ENCODE results near the gene BCL2L12. TPM values are rescaled to one million over a fixed set of nuclear protein-coding genes. Genes with fewer than 3 reads are reported as not detected.
A peak's percentile ranks its signal among the peaks of the same experiment; 100 is the strongest.

BCL2L12 gene
- total and polyA plus RNA-seq, 2 of the 13 experiments (the other 11 are each of a cell fraction or from before 2014, with no cell fraction given) = 26.8 to 40.8 TPM

DNA sequence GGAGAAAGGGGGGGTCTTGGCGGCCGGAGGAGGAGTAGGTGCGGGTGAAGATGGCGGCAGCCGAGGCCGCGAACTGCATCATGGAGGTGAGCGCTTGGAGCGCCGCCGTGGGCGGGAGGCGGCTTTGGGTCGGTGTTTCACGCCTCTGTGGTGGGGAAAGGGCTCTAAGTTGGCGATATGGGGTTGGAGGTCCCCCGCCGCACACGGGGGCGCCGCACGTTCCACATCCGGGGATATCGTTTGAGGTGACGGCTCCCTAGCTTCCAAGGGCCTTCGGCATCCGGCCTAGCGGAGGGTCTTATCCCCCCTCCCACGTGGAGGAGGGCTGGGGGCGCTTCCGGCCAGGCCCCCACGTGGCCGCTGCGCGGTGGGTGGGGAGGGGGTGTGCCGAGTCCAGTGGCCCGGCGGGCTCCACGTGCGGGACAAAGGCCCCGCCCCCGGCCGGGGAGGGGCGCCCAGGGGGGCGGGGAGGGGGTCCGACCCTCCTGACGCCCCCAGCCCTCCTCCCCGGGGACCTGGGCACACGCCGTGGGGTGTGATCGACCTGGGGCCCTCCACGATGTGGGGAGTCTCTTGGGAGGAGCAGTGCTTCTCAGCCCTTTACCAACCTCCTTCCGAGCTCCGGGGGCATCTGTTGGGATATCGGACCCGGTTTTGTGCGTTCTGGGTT is 11.6 kb downstream of the BCL2L12 start, which contains the start of gene PRMT1 (continued):
- TF ChIP-seq ZNF609 (CRISPR knock-in tag; IDR thresholded peaks at IDR 0.05; ENCODE audit: borderline replicate concordance) = peak; percentile 22; the same call in 1 of the 2 replicates
- peak; percentile 70; the same call in 1 of the 2 replicates for TF ChIP-seq ZNF546 (CRISPR knock-in tag; conservative IDR thresholded peaks at IDR 0.05)
- peak; percentile 74; the same call in 1 of the 2 replicates for TF ChIP-seq THAP7 (CRISPR knock-in tag; IDR thresholded peaks at IDR 0.05)
- peak; percentile 97 for TF ChIP-seq DMAP1 (CRISPR knock-in tag; IDR thresholded peaks at IDR 0.05)
- no peak for TF ChIP-seq ZNF562 (CRISPR knock-in tag; IDR thresholded peaks at IDR 0.05; ENCODE audit: borderline replicate concordance)
- no peak for TF ChIP-seq ZNF782 (CRISPR knock-in tag; IDR thresholded peaks at IDR 0.05; ENCODE audit: borderline replicate concordance)
- TF ChIP-seq, protein P1, sequence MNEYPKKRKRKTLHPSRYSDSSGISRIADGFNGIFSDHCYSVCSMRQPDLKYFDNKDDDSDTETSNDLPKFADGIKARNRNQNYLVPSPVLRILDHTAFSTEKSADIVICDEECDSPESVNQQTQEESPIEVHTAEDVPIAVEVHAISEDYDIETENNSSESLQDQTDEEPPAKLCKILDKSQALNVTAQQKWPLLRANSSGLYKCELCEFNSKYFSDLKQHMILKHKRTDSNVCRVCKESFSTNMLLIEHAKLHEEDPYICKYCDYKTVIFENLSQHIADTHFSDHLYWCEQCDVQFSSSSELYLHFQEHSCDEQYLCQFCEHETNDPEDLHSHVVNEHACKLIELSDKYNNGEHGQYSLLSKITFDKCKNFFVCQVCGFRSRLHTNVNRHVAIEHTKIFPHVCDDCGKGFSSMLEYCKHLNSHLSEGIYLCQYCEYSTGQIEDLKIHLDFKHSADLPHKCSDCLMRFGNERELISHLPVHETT (CRISPR knock-in tag; conservative IDR thresholded peaks at IDR 0.05) = peak; percentile 59; the same call in 1 of the 2 replicates
- TF ChIP-seq GATAD1 (CRISPR knock-in tag; IDR thresholded peaks at IDR 0.05) = no peak; the same call in 1 of the 2 replicates
- TF ChIP-seq KDM2A (CRISPR knock-in tag; IDR thresholded peaks at IDR 0.05; ENCODE audit: borderline replicate concordance, low read depth) = peak; percentile 50; the same call in 1 of the 2 replicates
- peak; percentile 51 for TF ChIP-seq BORCS8-MEF2B (CRISPR knock-in tag; IDR thresholded peaks at IDR 0.05)
- TF ChIP-seq, protein P2, sequence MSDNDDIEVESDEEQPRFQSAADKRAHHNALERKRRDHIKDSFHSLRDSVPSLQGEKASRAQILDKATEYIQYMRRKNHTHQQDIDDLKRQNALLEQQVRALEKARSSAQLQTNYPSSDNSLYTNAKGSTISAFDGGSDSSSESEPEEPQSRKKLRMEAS (IDR thresholded peaks at IDR 0.05) = peak; percentile 97
- no peak for TF ChIP-seq TCF7L2 (IDR thresholded peaks at IDR 0.05; ENCODE audit: low read depth, low read length)
- 0 out of 2 replicates have a peak, but pooled peaks have one; percentile 19 for TF ChIP-seq HMG20B (CRISPR knock-in tag; conservative IDR thresholded peaks at IDR 0.05)
- TF ChIP-seq HOXD1 (CRISPR knock-in tag; IDR thresholded peaks at IDR 0.05) = peak; percentile 68; the same call in 1 of the 2 replicates
- TF ChIP-seq SIN3B (IDR thresholded peaks at IDR 0.05; ENCODE audit: low read length) = no peak
- TF ChIP-seq, protein P3, sequence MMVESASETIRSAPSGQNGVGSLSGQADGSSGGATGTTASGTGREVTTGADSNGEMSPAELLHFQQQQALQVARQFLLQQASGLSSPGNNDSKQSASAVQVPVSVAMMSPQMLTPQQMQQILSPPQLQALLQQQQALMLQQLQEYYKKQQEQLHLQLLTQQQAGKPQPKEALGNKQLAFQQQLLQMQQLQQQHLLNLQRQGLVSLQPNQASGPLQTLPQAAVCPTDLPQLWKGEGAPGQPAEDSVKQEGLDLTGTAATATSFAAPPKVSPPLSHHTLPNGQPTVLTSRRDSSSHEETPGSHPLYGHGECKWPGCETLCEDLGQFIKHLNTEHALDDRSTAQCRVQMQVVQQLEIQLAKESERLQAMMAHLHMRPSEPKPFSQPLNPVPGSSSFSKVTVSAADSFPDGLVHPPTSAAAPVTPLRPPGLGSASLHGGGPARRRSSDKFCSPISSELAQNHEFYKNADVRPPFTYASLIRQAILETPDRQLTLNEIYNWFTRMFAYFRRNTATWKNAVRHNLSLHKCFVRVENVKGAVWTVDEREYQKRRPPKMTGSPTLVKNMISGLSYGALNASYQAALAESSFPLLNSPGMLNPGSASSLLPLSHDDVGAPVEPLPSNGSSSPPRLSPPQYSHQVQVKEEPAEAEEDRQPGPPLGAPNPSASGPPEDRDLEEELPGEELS (CRISPR knock-in tag; IDR thresholded peaks at IDR 0.05) = peak; percentile 25; the same call in 1 of the 2 replicates

Data from HepG2 (cell line).